ENCODE results near the gene KRTCAP2. TPM values are rescaled to one million over a fixed set of nuclear protein-coding genes. Genes with fewer than 3 reads are reported as not detected.

KRTCAP2 gene
- total and polyA plus RNA-seq, 10 of the 15 experiments (the other 5 are each of a cell fraction or from before 2014, with no cell fraction given): 61.3 to 238 (median 141) TPM

DNA sequence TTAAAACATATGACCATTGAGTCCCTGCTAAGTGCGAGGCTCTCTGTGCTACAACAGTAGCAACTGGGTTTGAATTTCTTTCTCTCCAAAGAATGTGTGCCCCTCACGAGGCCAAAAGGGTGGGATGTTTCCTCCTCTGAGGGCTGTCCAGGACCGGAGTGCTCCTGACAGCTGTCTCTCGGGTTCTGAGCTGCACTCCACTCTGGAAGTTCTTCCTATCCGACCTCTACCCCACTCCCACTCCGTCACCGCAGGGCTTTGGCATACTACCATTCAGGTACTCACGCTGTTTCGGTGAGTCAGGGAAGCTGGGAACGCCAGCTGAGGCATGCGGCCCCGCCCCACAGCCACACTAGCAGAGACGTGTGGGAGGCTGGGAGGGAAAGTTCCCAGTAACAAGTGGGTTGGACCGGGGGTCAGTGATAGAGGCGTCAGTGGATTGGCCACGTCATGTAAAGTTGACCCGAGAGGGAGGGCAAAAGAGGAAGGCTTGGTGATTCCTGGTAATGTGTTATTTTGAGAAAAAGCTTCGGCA lies 38.2 kb downstream of the KRTCAP2 start (continued):
- TF ChIP-seq IKZF2 (IDR thresholded peaks at IDR 0.05): peak in 1 of 2 experiments; percentile 14; a peak in 2 of 4 replicates
- peak; percentile 14; the same call in 1 of the 2 replicates for TF ChIP-seq ATF7 (IDR thresholded peaks at IDR 0.05; ENCODE audit: low read depth)

DNA sequence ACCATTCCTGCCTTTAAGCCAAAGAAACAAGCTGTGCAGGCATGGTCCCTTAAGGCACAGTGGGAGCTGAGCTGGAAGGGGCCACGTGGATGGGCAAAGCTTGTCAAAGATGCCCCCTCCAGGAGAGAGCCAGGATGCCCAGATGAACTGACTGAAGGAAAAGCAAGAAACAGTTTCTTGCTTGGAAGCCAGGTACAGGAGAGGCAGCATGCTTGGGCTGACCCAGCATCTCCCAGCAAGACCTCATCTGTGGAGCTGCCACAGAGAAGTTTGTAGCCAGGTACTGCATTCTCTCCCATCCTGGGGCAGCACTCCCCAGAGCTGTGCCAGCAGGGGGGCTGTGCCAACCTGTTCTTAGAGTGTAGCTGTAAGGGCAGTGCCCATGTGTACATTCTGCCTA lies 38.8 kb downstream of the KRTCAP2 start:
- Histone ChIP-seq H3K4me1 (ENCODE audit: control insufficient read depth, insufficient read depth, low read length) (peaks cover 13% of the 10 kb centered on the region), H3K9me3 (replicated peaks; ENCODE audit: control insufficient read depth, insufficient read depth, low read length) (no peaks in the 10 kb centered on the region), H3K79me2 (ENCODE audit: control insufficient read depth, insufficient read depth, low read length) (peaks cover 20% of the 10 kb centered on the region), H3K36me3 (ENCODE audit: control insufficient read depth in 2 of 2, insufficient read depth in 2 of 2, low read length in 1 of 2) (peaks cover 0 to 3% of the 10 kb centered on the region in 2 experiments; a peak in 2 of 4 replicates), H4K20me1 (ENCODE audit: control insufficient read depth, insufficient read depth) (no peaks in the 10 kb centered on the region), H2AFZ (ENCODE audit: control insufficient read depth, low read depth, low read length) (no peak overlapping the region), H3K4me3 (no peak overlapping the region), H3K27ac (ENCODE audit: control insufficient read depth, insufficient read depth) (no peak overlapping the region), H3K4me2 (ENCODE audit: control insufficient read depth, insufficient read depth) (peak overlapping the region; percentile 67; the same call in 1 of the 2 replicates), H3K27me3 (replicated peaks in 1 of 2; ENCODE audit: control insufficient read depth in 2 of 2, insufficient read depth in 2 of 2, low read length in 1 of 2) (no peaks in the 10 kb centered on the region), H3K9ac (ENCODE audit: control insufficient read depth, insufficient read depth, low read length) (no peak overlapping the region)
- SMC1A ChIA-PET (ENCODE audit: uncharacterized antibody, unreplicated experiment): interaction anchor here (1.0 to 2.4 kb wide), 4 partner anchors 17 to 43 kb away, joined by 3 to 6 read pairs (median 4); no protein-coding TSS in a partner anchor
- intact Hi-C loops (cut with micrococcal nuclease; ENCODE audit: unreplicated experiment) (no loop called here), in situ Hi-C loops (cut with MboI) (no loop called here)
- no TSS peak for BruUV-seq (replicated peaks)
- CTCF ChIA-PET: interaction anchor here (0.7 to 6.0 kb wide), 8 partner anchors 13 to 255 kb away, joined by 3 to 37 read pairs (median 4); partner anchors contain the start of genes KRTCAP2 and TRIM46
- RAD21 ChIA-PET (ENCODE audit: unreplicated experiment): interaction anchor here (0.7 to 2.6 kb wide), 4 partner anchors 35 to 42 kb away, joined by 3 to 9 read pairs (median 6); partner anchors contain the start of gene KRTCAP2
- no peak for FAIRE-seq
- DNase-seq (ENCODE audit: low read depth, low spot score): no peak
- WGBS (ENCODE audit: insufficient coverage, insufficient replicate concordance, low lambda C conversion rate, missing lambda C conversion rate): 45% methylated on average over 1 of the region's 1 CpG
- ATAC-seq: no peak
- POLR2A ChIA-PET: interaction anchor here (0.5 to 1.1 kb wide), 3 partner anchors 9 to 601 kb away, joined by 3 to 4 read pairs (median 3); no protein-coding TSS in a partner anchor
- TF ChIP-seq, protein P1, sequence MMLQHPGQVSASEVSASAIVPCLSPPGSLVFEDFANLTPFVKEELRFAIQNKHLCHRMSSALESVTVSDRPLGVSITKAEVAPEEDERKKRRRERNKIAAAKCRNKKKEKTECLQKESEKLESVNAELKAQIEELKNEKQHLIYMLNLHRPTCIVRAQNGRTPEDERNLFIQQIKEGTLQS (IDR thresholded peaks at IDR 0.05; ENCODE audit: borderline replicate concordance, extremely low read depth, low read depth, low read length): no peak
- no peak for TF ChIP-seq ZSCAN29 (IDR thresholded peaks at IDR 0.05)
- TF ChIP-seq RCOR1 (conservative IDR thresholded peaks at IDR 0.05; ENCODE audit: low read depth, low read length): no peak
- TF ChIP-seq, protein P2, sequence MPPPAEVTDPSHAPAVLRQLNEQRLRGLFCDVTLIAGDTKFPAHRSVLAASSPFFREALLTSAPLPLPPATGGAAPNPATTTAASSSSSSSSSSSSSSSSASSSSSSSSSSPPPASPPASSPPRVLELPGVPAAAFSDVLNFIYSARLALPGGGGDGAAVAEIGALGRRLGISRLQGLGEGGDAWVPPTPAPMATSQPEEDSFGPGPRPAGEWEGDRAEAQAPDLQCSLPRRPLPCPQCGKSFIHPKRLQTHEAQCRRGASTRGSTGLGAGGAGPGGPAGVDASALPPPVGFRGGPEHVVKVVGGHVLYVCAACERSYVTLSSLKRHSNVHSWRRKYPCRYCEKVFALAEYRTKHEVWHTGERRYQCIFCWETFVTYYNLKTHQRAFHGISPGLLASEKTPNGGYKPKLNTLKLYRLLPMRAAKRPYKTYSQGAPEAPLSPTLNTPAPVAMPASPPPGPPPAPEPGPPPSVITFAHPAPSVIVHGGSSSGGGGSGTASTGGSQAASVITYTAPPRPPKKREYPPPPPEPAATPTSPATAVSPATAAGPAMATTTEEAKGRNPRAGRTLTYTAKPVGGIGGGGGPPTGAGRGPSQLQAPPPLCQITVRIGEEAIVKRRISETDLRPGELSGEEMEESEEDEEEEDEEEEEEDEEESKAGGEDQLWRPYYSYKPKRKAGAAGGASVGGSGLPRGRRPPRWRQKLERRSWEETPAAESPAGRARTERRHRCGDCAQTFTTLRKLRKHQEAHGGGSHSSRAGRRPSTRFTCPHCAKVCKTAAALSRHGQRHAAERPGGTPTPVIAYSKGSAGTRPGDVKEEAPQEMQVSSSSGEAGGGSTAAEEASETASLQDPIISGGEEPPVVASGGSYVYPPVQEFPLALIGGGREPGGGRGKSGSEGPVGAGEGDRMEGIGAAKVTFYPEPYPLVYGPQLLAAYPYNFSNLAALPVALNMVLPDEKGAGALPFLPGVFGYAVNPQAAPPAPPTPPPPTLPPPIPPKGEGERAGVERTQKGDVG (CRISPR knock-in tag; IDR thresholded peaks at IDR 0.05): no peak
- no peak for TF ChIP-seq BMI1 (IDR thresholded peaks at IDR 0.05; ENCODE audit: borderline replicate concordance)
- TF ChIP-seq, protein P3, sequence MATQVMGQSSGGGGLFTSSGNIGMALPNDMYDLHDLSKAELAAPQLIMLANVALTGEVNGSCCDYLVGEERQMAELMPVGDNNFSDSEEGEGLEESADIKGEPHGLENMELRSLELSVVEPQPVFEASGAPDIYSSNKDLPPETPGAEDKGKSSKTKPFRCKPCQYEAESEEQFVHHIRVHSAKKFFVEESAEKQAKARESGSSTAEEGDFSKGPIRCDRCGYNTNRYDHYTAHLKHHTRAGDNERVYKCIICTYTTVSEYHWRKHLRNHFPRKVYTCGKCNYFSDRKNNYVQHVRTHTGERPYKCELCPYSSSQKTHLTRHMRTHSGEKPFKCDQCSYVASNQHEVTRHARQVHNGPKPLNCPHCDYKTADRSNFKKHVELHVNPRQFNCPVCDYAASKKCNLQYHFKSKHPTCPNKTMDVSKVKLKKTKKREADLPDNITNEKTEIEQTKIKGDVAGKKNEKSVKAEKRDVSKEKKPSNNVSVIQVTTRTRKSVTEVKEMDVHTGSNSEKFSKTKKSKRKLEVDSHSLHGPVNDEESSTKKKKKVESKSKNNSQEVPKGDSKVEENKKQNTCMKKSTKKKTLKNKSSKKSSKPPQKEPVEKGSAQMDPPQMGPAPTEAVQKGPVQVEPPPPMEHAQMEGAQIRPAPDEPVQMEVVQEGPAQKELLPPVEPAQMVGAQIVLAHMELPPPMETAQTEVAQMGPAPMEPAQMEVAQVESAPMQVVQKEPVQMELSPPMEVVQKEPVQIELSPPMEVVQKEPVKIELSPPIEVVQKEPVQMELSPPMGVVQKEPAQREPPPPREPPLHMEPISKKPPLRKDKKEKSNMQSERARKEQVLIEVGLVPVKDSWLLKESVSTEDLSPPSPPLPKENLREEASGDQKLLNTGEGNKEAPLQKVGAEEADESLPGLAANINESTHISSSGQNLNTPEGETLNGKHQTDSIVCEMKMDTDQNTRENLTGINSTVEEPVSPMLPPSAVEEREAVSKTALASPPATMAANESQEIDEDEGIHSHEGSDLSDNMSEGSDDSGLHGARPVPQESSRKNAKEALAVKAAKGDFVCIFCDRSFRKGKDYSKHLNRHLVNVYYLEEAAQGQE (IDR thresholded peaks at IDR 0.05; ENCODE audit: low read depth, low read length): no peak
- TF ChIP-seq, protein P4, sequence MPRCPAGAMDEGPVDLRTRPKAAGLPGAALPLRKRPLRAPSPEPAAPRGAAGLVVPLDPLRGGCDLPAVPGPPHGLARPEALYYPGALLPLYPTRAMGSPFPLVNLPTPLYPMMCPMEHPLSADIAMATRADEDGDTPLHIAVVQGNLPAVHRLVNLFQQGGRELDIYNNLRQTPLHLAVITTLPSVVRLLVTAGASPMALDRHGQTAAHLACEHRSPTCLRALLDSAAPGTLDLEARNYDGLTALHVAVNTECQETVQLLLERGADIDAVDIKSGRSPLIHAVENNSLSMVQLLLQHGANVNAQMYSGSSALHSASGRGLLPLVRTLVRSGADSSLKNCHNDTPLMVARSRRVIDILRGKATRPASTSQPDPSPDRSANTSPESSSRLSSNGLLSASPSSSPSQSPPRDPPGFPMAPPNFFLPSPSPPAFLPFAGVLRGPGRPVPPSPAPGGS (IDR thresholded peaks at IDR 0.05; ENCODE audit: borderline replicate concordance, insufficient read depth, low read depth, low read length, poor library complexity, severe bottlenecking): no peak
- TF ChIP-seq ZNF274 (IDR thresholded peaks at IDR 0.05; ENCODE audit: insufficient read depth, insufficient read length): no peak

Data from GM12878 (cell line).